ENCODE measurements around the gene CCL11. TPM values are rescaled to one million over a fixed set of nuclear protein-coding genes. Genes with fewer than 3 reads are reported as not detected.

Gene CCL11
- total RNA-seq, 2 experiments from 2014 or later, result not detected

GRCh38 chr17:34311291-34311690 is 25.7 kb downstream of the CCL11 start:
- no peak overlapping the region for H3K4me3 ChIP-seq (ENCODE audit: low read depth, low read length, poor library complexity, severe bottlenecking)
- no peaks in the 10 kb centered on the region for H3K9me2 ChIP-seq (ENCODE audit: insufficient read depth, low read length)
- no peaks in the 10 kb centered on the region for H3K36me3 ChIP-seq (ENCODE audit: insufficient read depth, low read length)
- DNase-seq (ENCODE audit: low spot score), result no peak
- no peak overlapping the region for H3K4me2 ChIP-seq (ENCODE audit: low read length)
- H4K20me1 ChIP-seq (ENCODE audit: insufficient read depth, low read length), result no peaks in the 10 kb centered on the region
- BruUV-seq (replicated peaks), result no TSS peak
- TF ChIP-seq EZH2phosphoT487 (IDR thresholded peaks at IDR 0.05; ENCODE audit: borderline replicate concordance, low read depth, low read length) (no peak), CTCF (conservative IDR thresholded peaks at IDR 0.05; ENCODE audit: low read length) (no peak)
- intact Hi-C loops (cut with micrococcal nuclease; ENCODE audit: unreplicated experiment), result no loop called here
- CTCF ChIA-PET (ENCODE audit: unreplicated experiment), result no interaction called here
- no peaks in the 10 kb centered on the region for H3K4me1 ChIP-seq (ENCODE audit: insufficient read depth, low read length, poor library complexity, severe bottlenecking)
- no peak overlapping the region for H2AFZ ChIP-seq (ENCODE audit: low read length)
- no peak overlapping the region for H3K27ac ChIP-seq (ENCODE audit: low read depth, low read length, poor library complexity, severe bottlenecking)
- H3K79me2 ChIP-seq (ENCODE audit: insufficient read depth, low read depth, low read length), result no peaks in the 10 kb centered on the region
- POLR2A ChIA-PET, result no interaction called here
- no peaks in the 10 kb centered on the region for H3K9me3 ChIP-seq (ENCODE audit: low read length)

GRCh38 chr17:34312080-34312479 is 26.5 kb downstream of the CCL11 start:
- Histone ChIP-seq H3K27ac (ENCODE audit: low read depth, low read length, poor library complexity, severe bottlenecking) (no peak overlapping the region), H3K4me2 (ENCODE audit: low read length) (no peak overlapping the region), H3K36me3 (ENCODE audit: insufficient read depth, low read length) (no peaks in the 10 kb centered on the region), H3K4me1 (ENCODE audit: insufficient read depth, low read length, poor library complexity, severe bottlenecking) (no peaks in the 10 kb centered on the region), H3K4me3 (ENCODE audit: low read depth, low read length, poor library complexity, severe bottlenecking) (no peak overlapping the region), H4K20me1 (ENCODE audit: insufficient read depth, low read length) (no peaks in the 10 kb centered on the region), H3K9me2 (ENCODE audit: insufficient read depth, low read length) (no peaks in the 10 kb centered on the region), H3K79me2 (ENCODE audit: insufficient read depth, low read depth, low read length) (no peaks in the 10 kb centered on the region), H3K9me3 (ENCODE audit: low read length) (no peaks in the 10 kb centered on the region), H2AFZ (ENCODE audit: low read length) (no peak overlapping the region)
- TF ChIP-seq CTCF (conservative IDR thresholded peaks at IDR 0.05; ENCODE audit: low read length) (no peak), EZH2phosphoT487 (IDR thresholded peaks at IDR 0.05; ENCODE audit: borderline replicate concordance, low read depth, low read length) (no peak)
- intact Hi-C loops (cut with micrococcal nuclease; ENCODE audit: unreplicated experiment), result no loop called here
- BruUV-seq (replicated peaks), result no TSS peak
- DNase-seq (ENCODE audit: low spot score), result no peak
- CTCF ChIA-PET (ENCODE audit: unreplicated experiment), result no interaction called here
- POLR2A ChIA-PET, result no interaction called here

GRCh38 chr17:34313164-34313563 is 27.6 kb downstream of the CCL11 start:
- TF ChIP-seq EZH2phosphoT487 (IDR thresholded peaks at IDR 0.05; ENCODE audit: borderline replicate concordance, low read depth, low read length) (no peak), CTCF (conservative IDR thresholded peaks at IDR 0.05; ENCODE audit: low read length) (no peak)
- no TSS peak for BruUV-seq (replicated peaks)
- H4K20me1 ChIP-seq (ENCODE audit: insufficient read depth, low read length), result no peaks in the 10 kb centered on the region
- H3K36me3 ChIP-seq (ENCODE audit: insufficient read depth, low read length), result no peaks in the 10 kb centered on the region
- H3K9me2 ChIP-seq (ENCODE audit: insufficient read depth, low read length), result no peaks in the 10 kb centered on the region
- H3K9me3 ChIP-seq (ENCODE audit: low read length), result no peaks in the 10 kb centered on the region
- H3K4me3 ChIP-seq (ENCODE audit: low read depth, low read length, poor library complexity, severe bottlenecking), result no peak overlapping the region
- intact Hi-C loops (cut with micrococcal nuclease; ENCODE audit: unreplicated experiment), result no loop called here
- H3K79me2 ChIP-seq (ENCODE audit: insufficient read depth, low read depth, low read length), result no peaks in the 10 kb centered on the region
- no peaks in the 10 kb centered on the region for H3K4me1 ChIP-seq (ENCODE audit: insufficient read depth, low read length, poor library complexity, severe bottlenecking)
- POLR2A ChIA-PET, result no interaction called here
- H3K4me2 ChIP-seq (ENCODE audit: low read length), result no peak overlapping the region
- no peak overlapping the region for H2AFZ ChIP-seq (ENCODE audit: low read length)
- DNase-seq (ENCODE audit: low spot score), result no peak
- CTCF ChIA-PET (ENCODE audit: unreplicated experiment), result no interaction called here
- no peak overlapping the region for H3K27ac ChIP-seq (ENCODE audit: low read depth, low read length, poor library complexity, severe bottlenecking)
